ENCODE results near the gene OR1E2. TPM values are rescaled to one million over a fixed set of nuclear protein-coding genes. Genes with fewer than 3 reads are reported as not detected.

The OR1E2 gene
- not detected in 2 replicates for total RNA-seq (2021)
- long read RNA-seq, result 0 reads

GRCh38 chr17:3433741-3434140 lies at the start of gene OR1E2:
Gene OR1E2 (minus strand): TSS chr17:3433841. CDS start chr17:3433841, 0 bp downstream.
- Histone ChIP-seq H3K9me3 (ENCODE audit: control insufficient read depth, low read depth, low read length) (no peaks in the 10 kb centered on the region), H3K79me2 (ENCODE audit: insufficient read depth, low read length) (no peaks in the 10 kb centered on the region), H4K5ac (ENCODE audit: insufficient read length, low read depth, low read length) (no peak within 1 kb of the TSS), H2BK15ac (ENCODE audit: low read depth, low read length) (no peak within 1 kb of the TSS), H3K56ac (ENCODE audit: insufficient read length, low read depth, low read length) (no peak within 1 kb of the TSS), H3K23ac (ENCODE audit: insufficient read length, low read depth, low read length) (no peak within 1 kb of the TSS), H3K4me1 (ENCODE audit: insufficient read depth, low read length) (no peaks in the 10 kb centered on the region), H3K18ac (ENCODE audit: insufficient read length, low read depth, low read length) (no peak within 1 kb of the TSS), H3K27me3 (ENCODE audit: insufficient read depth, low read length) (no peaks in the 10 kb centered on the region), H2BK12ac (ENCODE audit: insufficient read length, low read depth, low read length) (no peak within 1 kb of the TSS), H3K27ac (ENCODE audit: insufficient read length, low read depth, low read length) (no peak within 1 kb of the TSS), H2AK5ac (ENCODE audit: insufficient read length, low read length) (no peak within 1 kb of the TSS), H3T11ph (ENCODE audit: low read length) (no peak within 1 kb of the TSS), H4K8ac (replicated peaks; ENCODE audit: insufficient read length, low read depth, low read length) (no peak within 1 kb of the TSS), H3K4me2 (ENCODE audit: insufficient read depth, insufficient read length, low read length) (no peak within 1 kb of the TSS), H4K91ac (ENCODE audit: insufficient read length, low read depth, low read length) (no peak within 1 kb of the TSS), H3K9ac (ENCODE audit: extremely low read depth, insufficient read length, low read length) (no peak within 1 kb of the TSS), H3K4ac (ENCODE audit: low read depth, low read length) (no peak within 1 kb of the TSS), H3K14ac (ENCODE audit: insufficient read depth, low read length) (no peak within 1 kb of the TSS), H2AFZ (ENCODE audit: low read length) (no peak within 1 kb of the TSS), H2BK5ac (ENCODE audit: insufficient read length, low read length) (no peak within 1 kb of the TSS), H3K23me2 (ENCODE audit: insufficient read length, low read depth, low read length, poor library complexity, severe bottlenecking) (no peaks in the 10 kb centered on the region), H4K20me1 (ENCODE audit: control insufficient read depth, insufficient read depth, insufficient read length) (no peaks in the 10 kb centered on the region), H2BK20ac (ENCODE audit: low read depth, low read length, poor library complexity, severe bottlenecking) (no peak within 1 kb of the TSS), H3K79me1 (ENCODE audit: insufficient read depth, low read depth, low read length, poor library complexity, severe bottlenecking) (no peaks in the 10 kb centered on the region), H2BK120ac (ENCODE audit: low read depth, low read length, poor library complexity, severe bottlenecking) (no peak within 1 kb of the TSS)
- Mint-ChIP-seq H3K4me3 (no peak within 1 kb of the TSS), H3K27ac (no peak within 1 kb of the TSS), H3K27me3 (ENCODE audit: low read depth) (peaks cover 2% of the 10 kb centered on the region), H3K36me3 (ENCODE audit: insufficient read depth in 1 of 3, low read depth in 3 of 3) (peaks cover 0 to 3% (median 0%) of the 10 kb centered on the region in 3 experiments; a peak in 2 of 7 replicates), H3K9me3 (peaks cover 19 to 60% of the 10 kb centered on the region in 2 experiments), H3K4me1 (peaks cover 0 to 5% of the 10 kb centered on the region in 2 experiments; a peak in 1 of 4 replicates)
- no peak for TF ChIP-seq CTCF (conservative IDR thresholded peaks at IDR 0.05)
- DNase-seq, result no peak
- WGBS (ENCODE audit: extremely low coverage, insufficient read length, low lambda C conversion rate), result no CpG with 5 or more reads among the region's 3 CpGs
